Tibial artery (tissue), 4 donors: ENCODE measurements around the gene EP400.

Source experiments
- DNase-seq, 2 donors: peaks; one replicate each; pipeline ENCODE4 v3.0.0-alpha.2; 2019
- H3K27ac ChIP-seq, 2 donors: fragments of 200-600 bp; sonication (generic) in 1 of 2; 1 replicate in 1 of 2; 2 replicates in 1 of 2; pipeline ENCODE4 v1.5.1; 2018 to 2019; ENCODE audit warnings: mild to moderate bottlenecking in 1 of 2
- H3K27me3 ChIP-seq, 2 donors: fragments of 200-600 bp; sonication (generic) in 1 of 2; one replicate each; pipeline versions ENCODE4 v1.5.1 to v1.6.0; 2016 to 2019
- H3K36me3 ChIP-seq, 3 donors: fragments of 200-600 bp; sonication (generic) in 2 of 3; one replicate each; pipeline ENCODE4 v1.5.1; 2016 to 2019; ENCODE audit warnings: mild to moderate bottlenecking in 2 of 3
- H3K4me1 ChIP-seq, 4 donors: fragments of 200-600 bp; sonication (generic) in 2 of 4; 1 replicate in 3 of 4; 2 replicates in 1 of 4; pipeline ENCODE4 v1.5.1; 2016 to 2019
- H3K4me3 ChIP-seq, 2 donors: fragments of 200-600 bp; sonication (generic) in 1 of 2; 1 replicate in 1 of 2; 2 replicates in 1 of 2; pipeline ENCODE4 v1.5.1; 2018 to 2019; ENCODE audit warnings: mild to moderate bottlenecking in 2 of 2
- H3K9me3 ChIP-seq, 3 donors: fragments of 200-600 bp; sonication (generic) in 1 of 3; one replicate each; pipeline ENCODE4 v1.5.1; 2016 to 2019
- CTCF ChIP-seq, 2 experiments: fragments of 200-600 bp in 1 of 2; fragments of 450-650 bp in 1 of 2; IDR thresholded peaks; one replicate each; pipeline ENCODE4 v1.5.1; 2017 to 2019; ENCODE audit warnings: antibody characterized with exemption in 2 of 2, mild to moderate bottlenecking in 1 of 2, moderate library complexity in 1 of 2
- intact Hi-C: fragments of 100-400 bp; cut with DNase I; formaldehyde crosslinking; loops from one replicate; pipeline ENCODE4 v1.15.0; 2023; ENCODE audit warnings: low total_unique reads

Gene EP400

GRCh38 chr12:131939007-131939406 lies 10.7 kb upstream of the EP400 start:
- Histone ChIP-seq H3K27me3 (no peaks in the 10 kb centered on the region), H3K36me3 (peaks cover 21 to 85% (median 37%) of the 10 kb centered on the region in 3 donors), H3K4me3 (no peak overlapping the region), H3K27ac (no peak overlapping the region), H3K9me3 (no peaks in the 10 kb centered on the region), H3K4me1 (no peaks in the 10 kb centered on the region)
- intact Hi-C loops: no loop called here
- no peak for TF ChIP-seq CTCF (IDR thresholded peaks at IDR 0.05)
- DNase-seq: no peak

GRCh38 chr12:131940141-131940547 lies 9.6 kb upstream of the EP400 start:
- Histone ChIP-seq H3K4me3 (no peak overlapping the region), H3K36me3 (peaks cover 19 to 85% (median 41%) of the 10 kb centered on the region in 3 donors), H3K4me1 (no peaks in the 10 kb centered on the region), H3K27me3 (no peaks in the 10 kb centered on the region), H3K9me3 (no peaks in the 10 kb centered on the region), H3K27ac (no peak overlapping the region)
- DNase-seq: no peak
- no peak for TF ChIP-seq CTCF (IDR thresholded peaks at IDR 0.05)
- intact Hi-C loops: no loop called here

- H3K36me3 ChIP-seq: peaks cover 19 to 74% (median 41%) of the 10 kb centered on the region in 3 donors
- H3K9me3 ChIP-seq: no peaks in the 10 kb centered on the region
- no peak for TF ChIP-seq CTCF (IDR thresholded peaks at IDR 0.05)
- intact Hi-C loops: no loop called here
- H3K4me1 ChIP-seq: no peaks in the 10 kb centered on the region
- no peak overlapping the region for H3K27ac ChIP-seq
- H3K4me3 ChIP-seq: no peak overlapping the region
- no peaks in the 10 kb centered on the region for H3K27me3 ChIP-seq
- peak in 1 of 2 donors; percentile 59 for DNase-seq
These were observed 8.4 kb upstream of the EP400 start for GRCh38 chr12:131941116-131941986.

- H3K9me3 ChIP-seq: no peaks in the 10 kb centered on the region
- DNase-seq: peak in 1 of 2 donors; percentile 54
- H3K27me3 ChIP-seq: no peaks in the 10 kb centered on the region
- intact Hi-C loops: no loop called here
- no peak for TF ChIP-seq CTCF (IDR thresholded peaks at IDR 0.05)
- no peaks in the 10 kb centered on the region for H3K4me1 ChIP-seq
- no peak overlapping the region for H3K27ac ChIP-seq
- no peak overlapping the region for H3K4me3 ChIP-seq
- peaks cover 19 to 69% (median 41%) of the 10 kb centered on the region in 3 donors for H3K36me3 ChIP-seq
These were observed 7.8 kb upstream of the EP400 start for GRCh38 chr12:131941987-131942341.

GRCh38 chr12:131942671-131943070 lies 7.1 kb upstream of the EP400 start:
- H3K4me3 ChIP-seq: no peak overlapping the region
- TF ChIP-seq CTCF (IDR thresholded peaks at IDR 0.05): no peak
- peaks cover 19 to 67% (median 41%) of the 10 kb centered on the region in 3 donors for H3K36me3 ChIP-seq
- peaks cover 0 to 3% (median 0%) of the 10 kb centered on the region in 4 donors for H3K4me1 ChIP-seq
- intact Hi-C loops: no loop called here
- H3K9me3 ChIP-seq: no peaks in the 10 kb centered on the region
- no peak overlapping the region for H3K27ac ChIP-seq
- DNase-seq: peak in 1 of 2 donors; percentile 45
- H3K27me3 ChIP-seq: no peaks in the 10 kb centered on the region
